HG03045 (cell line): ENCODE measurements around the gene NFKBIB.

Source experiments
- ATAC-seq: cut with Tn5 transposase; IDR thresholded peaks from one replicate; pipeline ENCODE4 v1.9.1; 2021; ENCODE audit warnings: mild to moderate bottlenecking, moderate library complexity; ENCODE audit not compliant: unreplicated experiment

Gene NFKBIB

DNA sequence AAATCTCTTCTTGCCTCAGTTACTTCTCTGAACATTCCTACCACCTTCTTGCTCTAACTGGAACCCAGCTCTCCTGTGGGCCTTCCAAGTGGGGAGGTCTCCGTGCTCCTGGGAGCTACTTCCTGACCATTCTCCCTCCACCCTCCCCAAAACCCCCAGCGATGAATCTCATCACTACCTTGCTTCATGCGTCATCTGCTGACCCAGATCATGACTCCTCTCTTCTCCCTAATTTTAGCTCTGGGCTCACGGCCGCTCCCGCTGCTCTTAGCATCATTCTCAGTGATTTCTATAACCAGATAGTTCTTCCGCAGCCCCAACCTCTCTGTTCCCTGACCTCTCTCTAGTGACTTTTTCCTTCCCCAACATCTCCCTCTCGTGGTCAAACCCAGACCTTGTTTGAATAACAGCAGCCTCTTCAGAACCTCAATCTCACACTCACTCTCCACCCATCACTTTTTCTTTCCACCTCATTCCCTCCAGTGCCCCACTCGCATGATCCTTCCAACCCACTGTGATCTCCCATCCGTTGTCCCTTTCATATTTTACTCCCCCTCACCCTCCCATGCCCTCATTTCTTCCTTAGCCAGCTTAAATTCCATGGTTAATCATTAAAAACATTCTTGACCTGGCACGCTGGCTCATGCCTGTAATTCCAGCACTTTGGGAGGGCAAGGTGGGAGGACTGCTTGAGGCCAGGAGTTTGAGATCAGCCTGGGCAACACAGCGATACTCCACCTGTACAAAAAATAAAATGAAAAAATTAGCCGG lies 52.8 kb downstream of the NFKBIB start:
- no peak for ATAC-seq

DNA sequence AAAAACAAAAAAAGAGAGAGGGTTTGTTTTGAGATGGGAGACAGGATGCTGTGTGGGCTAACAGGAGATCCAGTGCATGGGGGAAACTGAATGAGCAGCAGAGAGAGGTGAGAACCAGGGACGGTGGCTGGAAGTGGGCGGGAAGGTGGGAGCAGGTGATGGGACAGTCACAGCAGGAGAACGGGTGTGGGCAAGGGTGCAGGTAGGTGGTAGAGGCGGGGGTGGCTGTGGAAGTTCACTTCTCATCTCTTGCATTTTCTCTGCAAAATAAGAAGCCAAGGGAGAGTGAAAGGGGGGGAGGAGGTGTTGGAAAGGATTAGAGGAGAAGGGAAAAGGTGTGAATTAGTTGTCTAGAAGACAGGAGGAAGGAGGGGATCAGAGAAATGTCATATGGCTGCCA lies 53.9 kb downstream of the NFKBIB start:
- ATAC-seq = no peak

DNA sequence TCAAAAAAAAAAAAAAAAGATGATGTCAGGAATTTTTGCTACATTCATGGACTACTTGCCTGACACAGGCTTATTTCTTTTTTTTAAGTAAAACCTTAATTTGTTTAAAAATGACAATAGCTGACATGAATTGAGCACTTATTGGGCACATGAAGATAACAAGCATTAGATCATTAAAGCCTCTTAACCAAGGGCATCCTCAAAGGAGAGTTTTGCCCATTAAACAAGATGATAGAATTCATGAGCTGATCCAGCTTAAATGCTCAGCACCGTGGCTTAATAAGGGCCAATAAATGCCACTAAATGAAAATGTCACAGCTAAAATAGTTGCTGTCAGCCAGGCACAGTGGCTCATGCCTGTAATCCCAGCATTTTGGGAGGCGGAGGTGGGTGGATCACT lies 56.5 kb downstream of the NFKBIB start:
- no peak for ATAC-seq

DNA sequence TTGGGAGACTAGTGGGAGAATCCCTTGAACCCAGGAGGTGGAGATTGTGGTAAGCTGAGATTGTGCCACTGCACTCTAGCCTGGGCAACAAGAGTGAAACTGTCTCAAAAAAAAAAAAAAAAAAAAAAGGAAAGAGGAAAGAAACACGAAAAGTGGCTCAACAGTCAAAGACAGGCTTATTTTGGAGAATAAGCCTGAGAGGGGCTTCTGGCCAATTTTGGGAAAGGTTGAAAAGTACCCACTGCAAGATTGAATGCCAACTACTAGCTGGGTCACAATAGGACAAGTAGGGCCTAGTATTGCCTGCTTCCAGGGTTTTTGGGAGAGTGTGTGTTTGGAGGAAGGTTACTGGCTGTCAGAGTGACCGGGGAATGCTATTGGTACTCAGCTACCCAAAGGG lies 58.5 kb downstream of the NFKBIB start:
- ATAC-seq = no peak
